B cell (primary cell): ENCODE data around the gene SEL1L.

Experiments
- EZH2 ChIP-seq: IDR thresholded peaks from 2 replicates; pipeline ENCODE4 v1.6.1; 2012; ENCODE audit warnings: borderline replicate concordance, low read depth, mild to moderate bottlenecking, moderate library complexity, low read length; ENCODE audit not compliant: insufficient read depth, poor library complexity, severe bottlenecking
- TF ChIP-seq, protein P1 (sequence below): fragments of 200-600 bp; IDR thresholded peaks from one replicate; pipeline ENCODE4 v1.8.0; 2022; ENCODE audit warnings: antibody characterized with exemption, mild to moderate bottlenecking

DNA sequence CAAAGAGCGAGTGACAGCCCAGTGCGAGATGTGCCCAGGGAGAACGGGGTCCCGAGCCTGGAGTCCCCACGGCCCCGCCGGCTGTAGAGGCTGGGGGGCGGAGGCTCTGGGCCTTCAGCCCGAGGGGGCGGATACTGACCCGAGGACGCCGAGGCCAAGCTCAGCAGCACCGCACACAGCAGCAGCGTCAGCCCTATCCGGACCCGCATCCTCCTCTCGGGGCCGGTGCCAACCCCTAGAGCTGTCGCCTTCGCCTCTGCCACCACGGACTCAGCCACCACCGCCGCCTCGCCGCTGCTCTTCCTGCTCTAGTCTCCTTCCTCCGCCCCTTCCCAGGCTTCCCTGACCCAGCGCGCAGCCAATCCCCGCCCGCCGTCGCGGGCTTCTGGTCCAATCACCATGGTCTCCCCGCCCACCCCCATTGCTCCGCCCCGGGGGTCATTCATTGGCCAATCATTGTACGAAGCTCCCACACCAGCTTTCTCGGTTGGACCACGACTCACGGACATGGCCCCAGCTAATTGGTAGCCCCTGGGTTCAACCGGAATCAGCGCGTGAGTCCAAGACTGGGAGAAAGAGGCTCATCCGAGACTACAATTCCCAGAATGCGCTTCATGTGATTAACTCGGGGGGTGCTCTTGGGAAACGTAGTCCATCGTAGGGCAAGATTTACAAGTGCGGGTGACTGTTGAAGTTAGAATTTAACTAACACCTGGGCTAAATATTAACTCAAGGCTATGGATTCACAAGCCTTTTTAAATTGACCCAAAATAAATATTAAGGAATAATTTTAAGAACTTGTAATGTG is at the start of gene SEL1L:
- TF ChIP-seq, protein P1, sequence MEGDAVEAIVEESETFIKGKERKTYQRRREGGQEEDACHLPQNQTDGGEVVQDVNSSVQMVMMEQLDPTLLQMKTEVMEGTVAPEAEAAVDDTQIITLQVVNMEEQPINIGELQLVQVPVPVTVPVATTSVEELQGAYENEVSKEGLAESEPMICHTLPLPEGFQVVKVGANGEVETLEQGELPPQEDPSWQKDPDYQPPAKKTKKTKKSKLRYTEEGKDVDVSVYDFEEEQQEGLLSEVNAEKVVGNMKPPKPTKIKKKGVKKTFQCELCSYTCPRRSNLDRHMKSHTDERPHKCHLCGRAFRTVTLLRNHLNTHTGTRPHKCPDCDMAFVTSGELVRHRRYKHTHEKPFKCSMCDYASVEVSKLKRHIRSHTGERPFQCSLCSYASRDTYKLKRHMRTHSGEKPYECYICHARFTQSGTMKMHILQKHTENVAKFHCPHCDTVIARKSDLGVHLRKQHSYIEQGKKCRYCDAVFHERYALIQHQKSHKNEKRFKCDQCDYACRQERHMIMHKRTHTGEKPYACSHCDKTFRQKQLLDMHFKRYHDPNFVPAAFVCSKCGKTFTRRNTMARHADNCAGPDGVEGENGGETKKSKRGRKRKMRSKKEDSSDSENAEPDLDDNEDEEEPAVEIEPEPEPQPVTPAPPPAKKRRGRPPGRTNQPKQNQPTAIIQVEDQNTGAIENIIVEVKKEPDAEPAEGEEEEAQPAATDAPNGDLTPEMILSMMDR: no peak
- no peak for TF ChIP-seq EZH2
